GM18511 (cell line): ENCODE results near the gene PTGIR.
A peak's percentile ranks its signal among the peaks of the same experiment; 100 is the strongest.

Experiments used
- ATAC-seq: cut with Tn5 transposase; IDR thresholded peaks from one replicate; pipeline ENCODE4 v1.9.1; 2021; ENCODE audit warnings: mild to moderate bottlenecking, moderate library complexity; ENCODE audit not compliant: unreplicated experiment

Gene PTGIR

DNA sequence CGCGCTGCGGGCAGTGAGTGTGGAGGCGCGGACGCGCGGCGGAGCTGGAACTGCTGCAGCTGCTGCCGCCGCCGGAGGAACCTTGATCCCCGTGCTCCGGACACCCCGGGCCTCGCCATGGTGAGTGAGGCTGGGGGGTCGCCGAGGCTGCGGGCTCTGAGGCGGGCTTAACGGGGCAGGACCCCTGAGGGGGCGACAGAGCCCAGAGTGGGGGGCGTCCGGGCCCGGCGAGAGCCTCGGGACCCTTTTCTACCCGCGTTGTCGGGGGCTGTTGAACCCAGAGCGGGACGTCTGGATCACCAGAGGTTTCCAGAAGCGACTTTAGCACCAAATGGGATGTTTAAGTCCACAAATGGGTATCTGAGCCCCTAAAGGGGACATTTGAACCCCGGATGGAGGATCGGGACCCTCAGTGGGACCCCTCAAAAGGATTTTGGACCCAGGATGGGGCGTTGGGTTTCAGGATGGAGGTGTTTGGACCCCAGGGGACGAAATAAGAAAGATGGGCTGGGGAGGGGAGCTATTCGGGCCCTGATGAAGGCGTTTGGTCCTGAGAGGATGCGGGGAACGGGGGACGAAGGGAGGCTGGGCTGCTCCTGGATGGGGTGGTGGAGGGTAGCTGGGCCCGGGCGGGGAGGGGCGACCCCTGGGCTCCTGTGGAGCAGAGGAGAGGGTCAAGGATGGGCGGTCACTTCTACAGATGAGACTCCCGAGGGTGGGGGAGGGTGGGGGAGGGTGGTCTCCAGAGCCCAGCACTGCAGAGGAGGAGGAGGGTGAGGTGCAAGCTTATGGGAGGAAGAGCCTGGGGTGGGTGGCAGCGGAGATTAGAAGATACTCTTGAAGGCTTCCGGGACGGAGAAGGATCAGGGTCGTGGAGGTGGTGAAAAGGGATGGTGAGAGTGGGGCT lies 23.3 kb downstream of the PTGIR start, which contains the start of gene CALM3:
Gene CALM3 (plus strand): TSS at position 13 of the 907 bp plus-strand sequence. CDS start 105 bp downstream, at position 118.
- no peak for ATAC-seq

DNA sequence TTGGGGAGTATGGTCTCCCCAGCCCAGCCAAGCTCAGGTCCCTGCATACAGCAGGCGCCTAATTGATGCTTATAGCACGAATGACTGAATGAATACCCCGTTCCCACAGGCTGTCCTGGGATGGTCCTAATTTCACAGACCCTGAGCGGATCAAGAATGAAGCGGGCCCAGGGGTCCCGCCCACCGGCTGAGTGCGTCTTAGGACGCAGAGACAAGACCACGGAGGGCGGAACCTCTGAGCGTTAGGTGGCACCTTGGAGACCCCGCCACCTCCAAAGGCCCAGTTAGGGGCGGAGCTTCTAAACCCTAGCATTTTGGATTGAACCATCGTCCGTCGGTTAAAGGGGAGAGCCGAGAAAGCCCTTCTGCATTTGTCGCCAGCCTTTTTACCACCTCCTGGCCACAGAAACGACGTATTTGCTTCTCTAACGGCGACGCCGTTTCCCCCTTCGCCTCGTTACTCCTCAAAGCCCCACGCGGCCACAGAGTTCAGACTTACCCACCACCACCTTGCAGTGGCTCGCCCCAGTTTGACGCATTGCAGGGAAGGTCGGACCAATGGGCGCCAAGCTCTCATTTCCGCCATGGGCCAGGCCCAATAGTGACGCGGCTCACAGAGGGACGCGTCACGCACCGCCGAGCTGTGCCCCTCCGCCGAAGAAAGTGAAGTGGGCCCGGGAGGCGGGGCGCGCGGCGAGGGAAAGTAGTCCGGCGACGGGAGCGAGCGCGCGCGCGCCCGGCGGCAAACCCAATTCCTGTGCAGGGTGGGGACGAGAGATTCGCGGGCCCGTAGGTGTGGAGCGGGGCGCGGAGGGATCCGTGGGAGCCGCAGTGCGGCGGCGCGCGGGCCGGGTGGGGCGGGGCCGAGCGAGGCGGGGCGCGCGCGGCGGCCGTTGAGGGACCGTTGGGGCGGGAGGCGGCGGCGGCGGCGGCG lies 24.2 kb downstream of the PTGIR start:
- ATAC-seq = peak; percentile 82

DNA sequence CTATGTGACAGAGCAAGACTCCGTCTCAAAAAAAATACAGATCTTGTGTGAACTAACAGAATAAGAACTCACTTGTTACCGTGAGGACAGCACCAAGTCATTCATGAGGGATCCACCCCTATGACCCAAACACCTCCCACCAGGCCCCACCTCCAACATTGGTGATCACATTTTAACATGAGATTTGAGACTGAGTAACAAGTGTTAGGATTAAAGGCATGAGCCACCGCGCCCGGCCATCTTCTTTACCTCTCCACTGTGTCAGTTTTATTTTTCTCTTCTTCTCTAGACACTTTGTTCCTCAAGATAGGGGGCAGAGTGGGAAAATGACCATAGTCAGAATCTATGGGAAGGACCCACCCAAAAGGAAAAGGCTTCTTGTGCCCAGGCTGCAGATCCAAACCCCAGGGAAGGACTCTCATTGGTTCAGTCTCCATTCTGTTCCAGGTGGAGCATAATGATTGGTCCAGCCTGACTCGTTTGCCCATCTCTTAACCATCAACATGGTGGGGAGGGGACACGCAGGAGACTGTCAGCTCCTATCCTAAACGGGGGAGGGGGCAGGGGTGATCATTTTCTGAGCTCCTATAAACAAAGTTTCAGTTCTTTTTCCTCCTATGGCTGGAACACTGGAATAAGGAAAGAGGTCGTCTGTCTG lies 25.0 kb downstream of the PTGIR start:
- ATAC-seq = no peak

DNA sequence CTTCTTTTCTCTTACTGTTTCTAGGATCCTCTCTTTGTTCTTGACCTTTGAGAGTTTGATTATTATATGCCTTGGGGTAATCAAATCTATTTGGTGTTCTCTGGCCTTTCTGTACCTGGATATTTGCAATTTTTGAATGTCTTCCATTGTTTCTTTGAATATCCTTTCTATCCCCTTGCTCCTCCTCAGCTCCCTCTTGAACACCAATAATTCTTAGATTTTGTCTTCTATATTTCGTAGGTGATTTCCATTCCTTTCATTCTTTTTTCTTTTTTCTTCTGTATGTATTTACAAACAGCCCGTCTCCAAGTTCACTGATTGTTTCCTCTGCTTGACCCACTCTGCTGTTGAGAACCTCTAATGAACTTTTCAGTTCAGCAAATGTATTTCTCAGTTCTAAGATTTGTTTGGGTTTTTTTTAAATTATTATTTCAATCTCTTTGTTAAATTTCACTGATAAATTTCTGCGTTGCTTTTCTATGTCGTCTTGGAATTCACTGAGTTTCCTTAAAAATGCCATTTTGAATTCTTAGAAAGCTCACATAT lies 26.4 kb downstream of the PTGIR start:
- no peak for ATAC-seq

DNA sequence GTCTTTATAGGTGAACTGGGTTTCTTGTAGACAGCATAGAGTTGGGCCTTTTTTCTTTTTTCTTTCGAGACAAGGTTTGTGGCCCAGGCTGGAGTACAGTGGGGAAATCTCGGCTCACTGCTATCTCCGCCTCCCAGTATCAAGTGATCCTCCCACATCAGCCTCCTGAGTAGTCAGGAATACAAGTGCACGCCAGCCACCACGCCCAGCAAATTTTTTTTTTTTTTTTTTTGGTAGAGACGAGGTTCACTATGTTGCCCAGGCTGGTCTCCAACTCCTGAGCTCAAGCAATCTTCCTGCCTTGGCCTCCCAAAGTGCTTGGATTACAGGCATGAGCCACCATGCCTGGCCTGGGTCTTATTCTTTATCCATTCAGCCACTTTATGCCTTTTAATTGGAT lies 28.9 kb downstream of the PTGIR start:
- ATAC-seq = no peak

DNA sequence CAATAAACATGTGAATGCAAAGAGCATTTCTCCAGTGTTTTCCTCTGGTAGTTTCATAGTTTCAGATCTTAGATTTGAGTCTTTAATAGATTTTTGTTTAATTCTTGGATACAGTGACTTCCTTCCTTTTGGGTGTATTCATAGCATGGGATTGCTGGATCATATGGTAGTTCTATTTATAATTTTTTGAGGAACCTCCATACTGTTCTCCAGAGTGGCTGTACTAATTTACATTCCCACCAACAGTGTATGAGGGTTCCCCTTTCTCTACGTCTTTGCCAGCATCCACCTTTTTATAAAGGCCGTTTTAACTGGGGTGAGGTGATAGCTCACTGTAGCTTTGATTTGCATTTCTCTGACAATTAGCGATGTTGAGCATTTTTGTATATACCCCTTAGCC lies 33.0 kb downstream of the PTGIR start:
- ATAC-seq = no peak

DNA sequence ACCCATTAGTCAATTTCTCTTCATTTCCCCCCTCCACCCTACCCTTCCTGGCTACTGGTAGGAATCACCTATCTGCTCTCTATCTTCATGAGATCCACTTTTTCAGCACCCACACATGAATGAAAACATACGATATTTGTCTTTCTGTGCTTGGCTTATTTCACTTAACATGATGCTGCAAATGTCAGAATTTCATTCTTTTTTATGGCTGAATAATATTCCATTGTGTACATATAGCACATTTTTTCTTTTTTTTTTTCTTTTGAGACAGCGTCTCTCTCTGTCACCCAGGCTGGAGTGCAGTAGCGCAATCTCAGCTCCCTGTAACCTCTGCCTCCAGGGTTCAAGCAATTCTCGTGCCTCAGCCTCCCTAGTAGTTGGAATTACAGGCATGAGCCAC lies 33.6 kb downstream of the PTGIR start:
- ATAC-seq = no peak

DNA sequence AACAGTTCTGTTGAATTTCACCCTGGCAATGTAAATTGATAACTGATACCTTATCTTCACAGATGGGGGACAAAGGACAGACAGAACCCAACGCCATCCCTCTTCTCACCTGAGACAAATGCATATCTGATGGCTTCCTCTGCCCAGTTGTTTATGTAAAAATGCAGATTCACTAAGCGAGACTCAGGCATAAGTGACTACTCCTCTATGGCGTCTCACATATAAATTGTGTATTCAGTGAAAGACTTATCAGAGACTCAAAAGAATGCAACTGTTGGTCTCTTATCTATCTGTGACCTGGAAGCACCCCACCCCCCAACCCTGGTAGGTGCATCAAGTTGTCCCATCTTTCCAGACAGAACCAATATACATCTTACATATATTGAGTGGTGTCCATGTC lies 37.0 kb downstream of the PTGIR start:
- ATAC-seq = no peak

DNA sequence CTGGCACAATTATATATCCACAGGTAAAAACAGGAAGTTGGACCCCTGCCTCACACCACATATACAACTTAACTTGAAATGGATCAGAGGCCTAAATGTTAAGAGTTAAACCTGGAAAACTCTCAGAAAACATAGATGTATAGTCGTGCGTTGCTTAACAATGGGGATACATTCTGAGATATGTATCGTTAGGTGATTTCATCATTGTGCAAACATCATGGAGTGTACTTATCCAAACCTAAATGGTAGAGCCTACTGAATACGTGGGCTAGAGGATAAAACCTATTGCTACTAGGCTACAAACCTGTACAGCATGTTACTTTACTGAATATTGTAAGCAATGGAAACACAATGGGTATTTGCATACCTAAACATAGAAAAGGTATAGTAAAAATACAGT lies 38.6 kb downstream of the PTGIR start:
- no peak for ATAC-seq

DNA sequence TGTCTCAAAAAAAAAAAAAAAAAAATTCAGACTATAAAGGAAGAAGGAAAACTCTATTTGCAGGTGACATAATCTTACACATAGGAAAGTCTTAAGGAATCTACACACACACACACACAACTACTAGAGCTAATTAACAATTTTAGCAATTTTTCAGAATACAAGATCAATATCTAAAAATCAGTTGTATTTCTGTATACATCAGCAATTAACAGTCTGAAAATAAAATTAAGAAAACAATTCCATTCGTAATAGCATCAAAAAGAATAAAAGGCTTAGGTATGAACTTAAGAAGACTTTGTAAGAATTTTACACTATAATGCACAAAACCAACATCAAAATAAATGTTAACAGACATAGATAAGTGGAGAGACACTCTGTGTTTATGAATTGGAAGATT lies 39.4 kb downstream of the PTGIR start:
- ATAC-seq = no peak

DNA sequence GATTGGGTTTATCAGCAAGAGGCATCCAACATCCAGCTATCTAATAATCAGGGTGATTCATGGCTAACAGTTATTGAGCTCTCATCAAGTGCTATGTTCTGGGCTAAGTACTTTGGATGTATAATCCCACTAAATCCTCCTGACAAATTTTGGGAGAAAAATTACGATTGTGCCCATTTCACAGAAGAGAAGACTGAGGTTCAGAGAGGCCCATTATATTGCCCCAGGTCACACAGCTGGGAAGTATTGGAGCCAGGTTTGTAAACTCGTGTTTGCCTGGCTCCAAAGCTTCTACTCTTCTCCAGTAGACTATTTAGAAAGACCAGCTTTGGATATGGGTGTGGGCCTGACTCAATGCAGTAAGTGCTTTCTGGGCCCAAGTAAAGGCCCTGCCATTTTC lies 44.6 kb downstream of the PTGIR start:
- ATAC-seq = no peak

DNA sequence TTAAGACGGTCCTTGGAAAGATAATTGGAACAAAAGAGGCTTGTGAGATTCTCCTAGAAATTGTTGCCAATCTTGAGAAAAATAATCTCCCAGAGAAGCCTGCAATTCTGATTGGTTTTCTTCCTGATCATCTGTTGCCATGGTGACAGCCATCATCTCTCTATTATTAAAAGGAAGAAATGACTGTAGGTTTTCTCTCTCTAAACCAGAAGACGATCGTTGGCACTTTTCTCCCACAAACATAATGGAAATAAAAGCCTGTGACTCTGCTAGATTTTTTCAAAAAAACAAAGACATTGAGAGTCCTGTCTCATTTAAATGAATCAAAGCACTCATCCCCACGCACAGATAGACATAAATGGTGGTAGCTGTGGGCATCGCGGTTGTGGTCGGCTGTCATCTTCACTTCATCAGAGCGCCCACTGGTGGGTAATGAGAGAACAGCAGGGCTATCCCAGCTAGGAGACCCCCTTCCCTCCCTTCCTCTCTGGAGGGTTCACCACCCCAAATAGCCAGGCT lies 45.5 kb downstream of the PTGIR start:
- no peak for ATAC-seq

DNA sequence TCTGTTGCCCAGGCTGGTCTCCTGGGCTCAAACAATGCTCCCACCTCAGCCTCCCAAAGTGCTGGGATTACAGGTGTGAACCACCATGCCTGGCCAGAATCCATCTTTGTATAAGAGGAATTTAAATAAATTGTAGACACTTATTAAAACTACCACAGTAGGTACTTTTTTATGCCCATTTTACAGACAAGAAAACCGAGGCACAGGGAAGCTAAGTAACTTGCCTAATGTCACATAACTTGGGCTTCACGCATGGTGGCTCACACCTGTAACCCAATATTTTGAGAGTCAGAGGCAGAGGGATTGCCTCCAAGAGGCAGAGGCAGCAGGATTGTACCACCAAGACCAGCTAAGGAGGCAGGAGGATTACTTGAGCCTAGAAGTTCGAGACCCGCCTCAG lies 46.4 kb downstream of the PTGIR start:
- ATAC-seq = no peak

DNA sequence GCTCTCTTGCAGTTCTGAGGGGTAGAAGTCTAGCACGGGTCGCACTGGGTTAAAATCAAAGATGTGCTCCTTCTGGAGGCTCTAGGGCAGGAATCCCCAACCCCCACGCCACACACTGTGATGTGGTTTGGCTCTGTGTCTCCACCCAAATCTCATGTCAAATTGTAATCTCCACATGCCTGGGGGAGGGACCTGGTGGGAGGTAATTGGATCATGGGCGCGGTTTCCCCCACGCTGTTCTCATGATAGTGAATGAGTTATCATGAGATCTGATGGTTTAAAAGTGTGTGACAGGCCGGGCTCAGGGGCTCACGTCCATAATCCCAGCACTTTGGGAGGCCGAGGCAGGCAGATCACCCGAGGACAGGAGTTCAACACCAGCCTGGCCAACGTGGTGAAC lies 50.4 kb downstream of the PTGIR start:
- no peak for ATAC-seq

DNA sequence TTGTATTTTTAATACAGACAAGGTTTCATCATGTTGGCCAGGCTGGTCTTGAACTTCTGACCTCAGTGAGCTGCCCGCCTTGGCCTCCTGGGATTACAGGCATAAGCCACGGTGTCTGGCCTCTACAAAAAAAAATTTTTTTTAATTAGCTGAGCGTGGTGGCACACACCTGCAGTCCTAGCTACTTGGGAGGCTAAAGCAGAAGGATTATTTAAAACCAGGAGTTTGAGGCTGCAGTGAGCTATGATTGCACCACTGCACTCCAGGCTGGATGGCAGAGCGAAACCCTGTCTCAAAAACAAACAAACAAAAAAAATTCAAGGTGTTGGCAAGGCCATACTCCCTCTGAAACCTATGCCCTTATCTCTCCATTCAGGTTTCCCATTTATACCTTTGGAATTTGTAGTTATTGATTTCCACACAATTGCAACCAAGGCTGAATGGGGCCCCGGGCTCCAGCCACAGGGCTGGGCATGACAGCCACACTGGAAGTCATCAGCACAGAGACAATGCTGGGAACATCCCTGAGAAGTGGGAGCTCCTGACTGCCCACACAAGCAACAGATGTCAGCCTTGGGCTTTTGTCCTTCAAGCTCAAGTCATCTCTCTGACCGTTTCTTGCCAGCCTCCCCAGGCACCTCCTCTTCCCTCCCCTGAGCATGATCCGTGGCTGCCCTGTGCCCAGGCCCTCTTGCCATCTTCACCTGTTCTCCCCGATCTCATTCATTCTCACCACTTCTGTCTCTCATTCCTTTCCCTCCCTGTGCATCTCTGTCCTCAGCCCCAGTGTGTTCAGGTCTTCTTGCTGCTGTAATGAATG lies 51.0 kb downstream of the PTGIR start:
- ATAC-seq = no peak

DNA sequence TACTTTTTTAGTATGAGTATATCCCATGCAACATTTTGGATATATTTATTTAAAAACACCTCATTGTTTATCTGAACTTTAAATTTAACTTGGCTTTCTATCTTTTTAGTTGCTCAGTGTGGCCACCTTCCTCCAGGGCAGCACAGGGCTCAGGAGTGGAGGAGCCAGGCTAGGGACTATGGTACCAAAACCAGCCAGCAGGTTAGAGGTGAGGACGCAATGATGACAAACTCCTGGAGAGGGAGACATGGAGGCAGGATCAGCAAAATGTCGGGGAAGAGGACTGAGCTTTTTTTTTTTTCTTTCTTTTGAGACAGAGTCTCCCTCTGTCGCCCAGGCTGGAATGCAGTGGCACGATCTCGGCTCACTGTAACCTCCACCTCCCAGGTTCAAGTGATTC lies 53.4 kb downstream of the PTGIR start:
- no peak for ATAC-seq
